ENCODE measurements around the gene ZMIZ1.

The ZMIZ1 gene

GRCh38 chr10:79206300-79207095 is 137.7 kb downstream of the ZMIZ1 start:
- DNase-seq (ENCODE audit: low read depth in 2 of 2), result no peak

- DNase-seq (ENCODE audit: low read depth in 2 of 2), result no peak
Measured at GRCh38 chr10:79207096-79207357, 138.3 kb downstream of the ZMIZ1 start.

GRCh38 chr10:79207726-79208125 is 139.0 kb downstream of the ZMIZ1 start:
- no peak for DNase-seq (ENCODE audit: low read depth in 2 of 2)

- no peak for DNase-seq (ENCODE audit: low read depth in 2 of 2)
Measured at GRCh38 chr10:79208251-79208983, 139.7 kb downstream of the ZMIZ1 start.

- DNase-seq (ENCODE audit: low read depth in 2 of 2), result no peak
Measured at GRCh38 chr10:79209340-79209739, 140.6 kb downstream of the ZMIZ1 start.

- DNase-seq (ENCODE audit: low read depth in 2 of 2), result no peak
Measured at GRCh38 chr10:79209831-79210230, 141.1 kb downstream of the ZMIZ1 start.

- no peak for DNase-seq (ENCODE audit: low read depth in 2 of 2)
Measured at GRCh38 chr10:79210672-79211071, 141.9 kb downstream of the ZMIZ1 start.

- no peak for DNase-seq (ENCODE audit: low read depth in 2 of 2)
Measured at GRCh38 chr10:79211616-79212015, 142.8 kb downstream of the ZMIZ1 start.

- DNase-seq (ENCODE audit: low read depth in 2 of 2), result no peak
Measured at GRCh38 chr10:79215531-79215930, 146.8 kb downstream of the ZMIZ1 start.

GRCh38 chr10:79219322-79219957 is 150.7 kb downstream of the ZMIZ1 start:
- no peak for DNase-seq (ENCODE audit: low read depth in 2 of 2)

- no peak for DNase-seq (ENCODE audit: low read depth in 2 of 2)
Measured at GRCh38 chr10:79220307-79220706, 151.5 kb downstream of the ZMIZ1 start.

GRCh38 chr10:79221110-79222051 is 152.6 kb downstream of the ZMIZ1 start:
- DNase-seq (ENCODE audit: low read depth in 2 of 2), result peak; percentile 84 to 86

GRCh38 chr10:79222186-79222585 is 153.4 kb downstream of the ZMIZ1 start:
- no peak for DNase-seq (ENCODE audit: low read depth in 2 of 2)

- no peak for DNase-seq (ENCODE audit: low read depth in 2 of 2)
Measured at GRCh38 chr10:79223091-79224048, 154.6 kb downstream of the ZMIZ1 start.

GRCh38 chr10:79224263-79224949 is 155.6 kb downstream of the ZMIZ1 start:
- DNase-seq (ENCODE audit: low read depth in 2 of 2), result no peak

- DNase-seq (ENCODE audit: low read depth in 2 of 2), result no peak
Measured at GRCh38 chr10:79224992-79225391, 156.2 kb downstream of the ZMIZ1 start.

- no peak for DNase-seq (ENCODE audit: low read depth in 2 of 2)
Measured at GRCh38 chr10:79226391-79227245, 157.9 kb downstream of the ZMIZ1 start.

GRCh38 chr10:79229071-79229541 is 160.3 kb downstream of the ZMIZ1 start:
- DNase-seq (ENCODE audit: low read depth in 2 of 2), result no peak

GRCh38 chr10:79229830-79230327 is 161.1 kb downstream of the ZMIZ1 start:
- no peak for DNase-seq (ENCODE audit: low read depth in 2 of 2)

Data from fibroblast of skin of left biceps (primary cell).